GM23338 (cell line): ENCODE results near the gene NDUFA12. TPM values are rescaled to one million over a fixed set of nuclear protein-coding genes. Genes with fewer than 3 reads are reported as not detected.
A peak's percentile ranks its signal among the peaks of the same experiment; 100 is the strongest.

ENCODE experiments used
- ATAC-seq: fragments of 200-7000 bp; cut with Tn5 transposase; 3 replicates; pipeline ENCODE4 v1.9.1; 2020
- DNase-seq: peaks from one replicate; pipeline ENCODE4 v3.0.0-alpha.2; 2015; ENCODE audit warnings: low spot score
- H2AFZ ChIP-seq: fragments of 200-600 bp; sonication (generic); 2 replicates; pipeline ENCODE4 v1.8.0; 2016; ENCODE audit warnings: antibody characterized with exemption, mild to moderate bottlenecking, moderate library complexity
- H3F3A ChIP-seq: fragments of 200-600 bp; sonication (generic); replicated peaks from 2 replicates; pipeline ENCODE4 v1.8.0; 2017; ENCODE audit warnings: antibody characterized with exemption, mixed run types, low read depth
- H3K27ac ChIP-seq: fragments of 200-600 bp; sonication (generic); 2 replicates; pipeline ENCODE4 v1.6.1; 2016; ENCODE audit warnings: low read depth
- H3K27me3 ChIP-seq: fragments of 200-600 bp; sonication (generic); 2 replicates; pipeline ENCODE4 v1.8.0; 2016; ENCODE audit warnings: mild to moderate bottlenecking, mixed run types, moderate library complexity; ENCODE audit not compliant: insufficient read depth
- H3K36me3 ChIP-seq: fragments of 200-600 bp; sonication (generic); 2 replicates; pipeline ENCODE4 v1.8.0; 2016; ENCODE audit warnings: mild to moderate bottlenecking; ENCODE audit not compliant: insufficient read depth
- H3K4me1 ChIP-seq: fragments of 200-600 bp; sonication (generic); 2 replicates; pipeline ENCODE4 v1.8.0; 2016; ENCODE audit warnings: mild to moderate bottlenecking, moderate library complexity; ENCODE audit not compliant: insufficient read depth
- H3K4me2 ChIP-seq: fragments of 200-600 bp; sonication (generic); 2 replicates; pipeline ENCODE4 v1.7.1; 2017; ENCODE audit warnings: mixed run types
- H3K4me3 ChIP-seq: fragments of 200-600 bp; sonication (generic); 2 replicates; pipeline ENCODE4 v1.6.1; 2016; ENCODE audit warnings: mixed run types
- H3K79me2 ChIP-seq: fragments of 200-600 bp; sonication (generic); replicated peaks from 2 replicates; pipeline ENCODE4 v1.8.0; 2017; ENCODE audit warnings: mild to moderate bottlenecking; ENCODE audit not compliant: insufficient read depth
- H3K9me2 ChIP-seq: fragments of 200-600 bp; sonication (generic); 2 replicates; pipeline ENCODE4 v1.8.0; 2017; ENCODE audit not compliant: insufficient read depth
- H4K20me1 ChIP-seq: fragments of 200-600 bp; sonication (generic); replicated peaks from 2 replicates; pipeline ENCODE4 v1.8.0; 2017; ENCODE audit warnings: mild to moderate bottlenecking; ENCODE audit not compliant: insufficient read depth
- H3K27ac Mint-ChIP-seq: 2 replicates; pipeline ENCODE4 v1.8.0; 2020; ENCODE audit warnings: inconsistent platforms, mild to moderate bottlenecking, moderate library complexity, mixed read lengths
- H3K27me3 Mint-ChIP-seq: 3 replicates; pipeline ENCODE4 v1.8.0; 2022; ENCODE audit warnings: low read depth, mild to moderate bottlenecking, moderate library complexity, mixed read lengths, inconsistent platforms; ENCODE audit not compliant: insufficient read depth, poor library complexity
- H3K36me3 Mint-ChIP-seq: 3 replicates; pipeline ENCODE4 v1.8.0; 2021; ENCODE audit warnings: low read depth, mild to moderate bottlenecking, inconsistent platforms, moderate library complexity, mixed read lengths
- H3K4me1 Mint-ChIP-seq: 3 replicates; pipeline ENCODE4 v1.8.0; 2020; ENCODE audit warnings: mild to moderate bottlenecking, inconsistent platforms, mixed read lengths
- H3K4me3 Mint-ChIP-seq: 3 replicates; pipeline ENCODE4 v1.8.0; 2021; ENCODE audit warnings: moderate library complexity, mild to moderate bottlenecking, inconsistent platforms, mixed read lengths
- H3K9me3 Mint-ChIP-seq: 3 replicates; pipeline ENCODE4 v1.8.0; 2020; ENCODE audit warnings: moderate library complexity, mild to moderate bottlenecking, inconsistent platforms, mixed read lengths
- CREB1 ChIP-seq: fragments of 250-450 bp; sonication (Bioruptor Pico); IDR thresholded peaks from 2 replicates; pipeline ENCODE4 v1.5.0; 2020; ENCODE audit warnings: low read depth, mild to moderate bottlenecking, moderate library complexity
- CTCF ChIP-seq, 2 experiments: fragments of 200-600 bp in 1 of 2; sonication (generic) in 1 of 2; conservative IDR thresholded peaks; 2 replicates each; pipeline versions ENCODE4 v1.5.1 to v1.6.1; 2016 to 2017; ENCODE audit warnings: antibody characterized with exemption in 2 of 2, low read depth in 2 of 2, mild to moderate bottlenecking in 2 of 2, moderate library complexity in 1 of 2
- EZH2 ChIP-seq: fragments of 200-600 bp; sonication (generic); IDR thresholded peaks from one replicate; pipeline ENCODE4 v1.8.0; 2017; ENCODE audit warnings: antibody characterized with exemption, mild to moderate bottlenecking, low read depth; ENCODE audit not compliant: unreplicated experiment
- EZH2phosphoT487 ChIP-seq: fragments of 200-600 bp; sonication (generic); IDR thresholded peaks from one replicate; pipeline ENCODE4 v1.8.1; 2018; ENCODE audit warnings: antibody characterized with exemption; ENCODE audit not compliant: unreplicated experiment
- JUNB ChIP-seq: IDR thresholded peaks from one replicate; pipeline ENCODE4 v1.6.1; 2016; ENCODE audit warnings: antibody characterized with exemption; ENCODE audit not compliant: unreplicated experiment
- NANOG ChIP-seq: IDR thresholded peaks from 2 replicates; pipeline ENCODE4 v1.6.1; 2016; ENCODE audit warnings: antibody characterized with exemption, borderline replicate concordance
- POLR2AphosphoS5 ChIP-seq: IDR thresholded peaks from 2 replicates; pipeline ENCODE4 v1.6.1; 2016; ENCODE audit warnings: antibody characterized with exemption, low read depth
- REST ChIP-seq: IDR thresholded peaks from one replicate; pipeline ENCODE4 v1.6.1; 2018; ENCODE audit warnings: antibody characterized with exemption; ENCODE audit not compliant: unreplicated experiment
- STAT1 ChIP-seq: IDR thresholded peaks from one replicate; pipeline ENCODE4 v1.6.1; 2016; ENCODE audit warnings: antibody characterized with exemption; ENCODE audit not compliant: unreplicated experiment
- ZNF114 ChIP-seq: fragments of 250-450 bp; sonication (Bioruptor Pico); IDR thresholded peaks from 2 replicates; pipeline ENCODE4 v1.5.0; 2020; ENCODE audit warnings: mild to moderate bottlenecking, moderate library complexity
- ZNF331 ChIP-seq: fragments of 250-450 bp; sonication (Bioruptor Pico); IDR thresholded peaks from 2 replicates; pipeline ENCODE4 v1.5.0; 2020; ENCODE audit warnings: low read depth, mild to moderate bottlenecking, moderate library complexity
- ZNF462 ChIP-seq: fragments of 250-450 bp; sonication (Bioruptor Pico); IDR thresholded peaks from 2 replicates; pipeline ENCODE4 v1.5.0; 2020; ENCODE audit warnings: mild to moderate bottlenecking, moderate library complexity
- polyA plus RNA-seq: library from polyadenylated mRNA; unstranded; fragments of >200 nt; fragmentation: Nextera tagmentation; extraction: Ambion mirVana; gene quantifications from 2 replicates; pipeline ENCODE4 v1.2.1, GENCODE V29; 2016
- total RNA-seq: library from RNA; depleted of rRNA; stranded (reverse); fragments of >200 nt; shearing (Covaris generic); gene quantifications from 2 replicates; pipeline ENCODE4 v1.2.3, GENCODE V29; 2014
- TF ChIP-seq, protein P1 (sequence below): IDR thresholded peaks from 2 replicates; pipeline ENCODE4 v1.6.1; 2016; ENCODE audit warnings: antibody characterized with exemption

NDUFA12 gene
- total and polyA plus RNA-seq, 2 experiments from 2014 or later: 84.9 to 386 TPM

GRCh38 chr12:95003921-95004272 is 400 bp upstream of the NDUFA12 start:
- TF ChIP-seq CTCF (conservative IDR thresholded peaks at IDR 0.05; ENCODE audit: low read depth in 2 of 2): no peak
- TF ChIP-seq ZNF331: no peak
- no peak for TF ChIP-seq REST
- TF ChIP-seq JUNB: no peak
- no peak for TF ChIP-seq EZH2phosphoT487
- TF ChIP-seq EZH2: no peak
- no peak for TF ChIP-seq NANOG
- no peak for TF ChIP-seq STAT1
- TF ChIP-seq ZNF114 (CRISPR knock-in tag): no peak
- no peak for TF ChIP-seq POLR2AphosphoS5
- TF ChIP-seq, protein P1, sequence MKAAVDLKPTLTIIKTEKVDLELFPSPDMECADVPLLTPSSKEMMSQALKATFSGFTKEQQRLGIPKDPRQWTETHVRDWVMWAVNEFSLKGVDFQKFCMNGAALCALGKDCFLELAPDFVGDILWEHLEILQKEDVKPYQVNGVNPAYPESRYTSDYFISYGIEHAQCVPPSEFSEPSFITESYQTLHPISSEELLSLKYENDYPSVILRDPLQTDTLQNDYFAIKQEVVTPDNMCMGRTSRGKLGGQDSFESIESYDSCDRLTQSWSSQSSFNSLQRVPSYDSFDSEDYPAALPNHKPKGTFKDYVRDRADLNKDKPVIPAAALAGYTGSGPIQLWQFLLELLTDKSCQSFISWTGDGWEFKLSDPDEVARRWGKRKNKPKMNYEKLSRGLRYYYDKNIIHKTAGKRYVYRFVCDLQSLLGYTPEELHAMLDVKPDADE: no peak
- TF ChIP-seq ZNF462 (CRISPR knock-in tag): no peak
- no peak for TF ChIP-seq CREB1 (CRISPR knock-in tag)
- Mint-ChIP-seq H3K9me3 (peaks cover 9% of the 10 kb centered on the region; the same call in 2 of the 3 replicates), H3K27me3 (peaks cover 9% of the 10 kb centered on the region), H3K27ac (peak overlapping the region; percentile 96; the same call in 1 of the 2 replicates), H3K4me1 (peaks cover 4% of the 10 kb centered on the region), H3K36me3 (peaks cover 7% of the 10 kb centered on the region; the same call in 2 of the 3 replicates), H3K4me3 (peak overlapping the region; percentile 97)
- Histone ChIP-seq H3K4me3 (peak overlapping the region; percentile 80), H4K20me1 (no peaks in the 10 kb centered on the region), H3K27me3 (no peaks in the 10 kb centered on the region), H3K9me2 (no peaks in the 10 kb centered on the region), H2AFZ (no peak overlapping the region; the same call in 1 of the 2 replicates), H3K79me2 (peaks cover 33% of the 10 kb centered on the region), H3K27ac (no peak overlapping the region), H3K36me3 (peaks cover 5% of the 10 kb centered on the region; the same call in 1 of the 2 replicates), H3K4me2 (no peak overlapping the region), H3F3A (no peaks in the 10 kb centered on the region), H3K4me1 (no peaks in the 10 kb centered on the region)
- no peak; the same call in 2 of the 3 replicates for ATAC-seq
- no peak for DNase-seq
